LHCN-M2 (cell line): ENCODE results near the gene LNP1. TPM values are rescaled to one million over a fixed set of nuclear protein-coding genes. Genes with fewer than 3 reads are reported as not detected.
"Not testable (repeated sequence)": the region's sequence is repeated elsewhere in the genome, so short reads cannot be mapped to it uniquely, and the experiment has no call there.

ENCODE experiments used
- DNase-seq: peaks from one replicate; pipeline ENCODE4 v3.0.0-alpha.2; 2012; ENCODE audit warnings: low read depth
- total RNA-seq: library from RNA; depleted of rRNA; stranded (reverse); fragments of >200 nt; gene quantifications from 2 replicates; pipeline ENCODE4 v1.2.3, GENCODE V29; 2014

The LNP1 gene
- total RNA-seq, 1 experiment from 2014 or later = 3.5 TPM

GRCh38 chr3:100429187-100429716 lies 27.9 kb downstream of the LNP1 start:
- no peak for DNase-seq

GRCh38 chr3:100436951-100437350 lies 35.6 kb downstream of the LNP1 start:
- no peak for DNase-seq

- no peak for DNase-seq
These were observed 36.6 kb downstream of the LNP1 start for GRCh38 chr3:100437721-100438622.

GRCh38 chr3:100438623-100438974 lies 37.3 kb downstream of the LNP1 start:
- DNase-seq = no peak

- DNase-seq = no peak
These were observed 39.6 kb downstream of the LNP1 start for GRCh38 chr3:100440895-100441294.

GRCh38 chr3:100443690-100444089 lies 42.4 kb downstream of the LNP1 start:
- no peak for DNase-seq

GRCh38 chr3:100447067-100447466 lies 45.7 kb downstream of the LNP1 start:
- DNase-seq = not testable (repeated sequence)

- no peak for DNase-seq
These were observed 46.7 kb downstream of the LNP1 start for GRCh38 chr3:100448079-100448478.

GRCh38 chr3:100449214-100449613 lies 47.9 kb downstream of the LNP1 start:
- DNase-seq = no peak

GRCh38 chr3:100454677-100455076 lies 53.3 kb downstream of the LNP1 start:
- DNase-seq = no peak

GRCh38 chr3:100455841-100456550 lies 54.7 kb downstream of the LNP1 start:
- DNase-seq = no peak

- no peak for DNase-seq
These were observed 55.4 kb downstream of the LNP1 start for GRCh38 chr3:100456745-100457144.

GRCh38 chr3:100457811-100458210 lies 56.5 kb downstream of the LNP1 start:
- DNase-seq = no peak

GRCh38 chr3:100458814-100459213 lies 57.5 kb downstream of the LNP1 start:
- DNase-seq = no peak

- DNase-seq = peak; percentile 71
These were observed 61.7 kb downstream of the LNP1 start for GRCh38 chr3:100463002-100463401.

GRCh38 chr3:100463646-100464155 lies 62.4 kb downstream of the LNP1 start:
- DNase-seq = no peak

- no peak for DNase-seq
These were observed 64.8 kb downstream of the LNP1 start for GRCh38 chr3:100465892-100466777.

GRCh38 chr3:100467133-100467532 lies 65.8 kb downstream of the LNP1 start:
- DNase-seq = no peak

- DNase-seq = no peak
These were observed 67.3 kb downstream of the LNP1 start for GRCh38 chr3:100468676-100469075.

- DNase-seq = no peak
These were observed 69.6 kb downstream of the LNP1 start for GRCh38 chr3:100470951-100471350.

- DNase-seq = no peak
These were observed 70.1 kb downstream of the LNP1 start for GRCh38 chr3:100471444-100471843.
